H1 (cell line): Measurements from ENCODE around the gene TNFAIP2. TPM values are rescaled to one million over a fixed set of nuclear protein-coding genes. Genes with fewer than 3 reads are reported as not detected.

Source experiments
- CHD1 ChIP-seq: IDR thresholded peaks from 2 replicates; pipeline ENCODE4 v1.6.1; 2012; ENCODE audit warnings: low read depth, low read length, improper control_type of control experiment
- polyA plus RNA-seq, 7 experiments: library from polyadenylated mRNA; depleted of rRNA in 3 of 7; stranded (reverse) in 5 of 7; unstranded in 2 of 7; fragments of >200 nt in 5 of 7; fragments of 200-250 nt in 2 of 7; gene quantifications; 1 replicate in 5 of 7; 2 replicates in 1 of 7; 4 replicates in 1 of 7; pipeline versions ENCODE4 v1.2.1 to v1.2.3, GENCODE V29; 2011 to 2013; ENCODE audit warnings: missing spikeins in 2 of 7, mixed read lengths in 2 of 7
- total RNA-seq: library from RNA; stranded (reverse); fragmentation: NEBNext Ultra II Directional; extraction: Animal tissue kit (Norgen Biotek cat#: 25700); gene quantifications from 2 replicates; pipeline ENCODE4 v1.2.1, GENCODE V29; 2021
- TF ChIP-seq, protein P1 (sequence below), 3 experiments: IDR thresholded peaks; 1 replicate in 2 of 3; 2 replicates in 1 of 3; pipeline versions ENCODE4 v1.5.1 to v1.6.1; 2011; ENCODE audit warnings: low read length in 3 of 3, mild to moderate bottlenecking in 3 of 3, inconsistent platforms in 2 of 3, low read depth in 1 of 3, moderate library complexity in 1 of 3; ENCODE audit not compliant: insufficient read depth in 1 of 3; ENCODE audit errors: control extremely low read depth in 1 of 3
- TF ChIP-seq, protein P2 (sequence below): IDR thresholded peaks from 2 replicates; pipeline ENCODE4 v1.6.1; 2012; ENCODE audit warnings: inconsistent platforms

TNFAIP2 gene
- total and polyA plus RNA-seq, 2 of the 8 experiments (the other 6 are each of a cell fraction or from before 2014, with no cell fraction given) = 28.3 to 34.5 TPM

GRCh38 chr14:103142721-103143302 lies 19.6 kb downstream of the TNFAIP2 start (continued):
- TF ChIP-seq, protein P1, sequence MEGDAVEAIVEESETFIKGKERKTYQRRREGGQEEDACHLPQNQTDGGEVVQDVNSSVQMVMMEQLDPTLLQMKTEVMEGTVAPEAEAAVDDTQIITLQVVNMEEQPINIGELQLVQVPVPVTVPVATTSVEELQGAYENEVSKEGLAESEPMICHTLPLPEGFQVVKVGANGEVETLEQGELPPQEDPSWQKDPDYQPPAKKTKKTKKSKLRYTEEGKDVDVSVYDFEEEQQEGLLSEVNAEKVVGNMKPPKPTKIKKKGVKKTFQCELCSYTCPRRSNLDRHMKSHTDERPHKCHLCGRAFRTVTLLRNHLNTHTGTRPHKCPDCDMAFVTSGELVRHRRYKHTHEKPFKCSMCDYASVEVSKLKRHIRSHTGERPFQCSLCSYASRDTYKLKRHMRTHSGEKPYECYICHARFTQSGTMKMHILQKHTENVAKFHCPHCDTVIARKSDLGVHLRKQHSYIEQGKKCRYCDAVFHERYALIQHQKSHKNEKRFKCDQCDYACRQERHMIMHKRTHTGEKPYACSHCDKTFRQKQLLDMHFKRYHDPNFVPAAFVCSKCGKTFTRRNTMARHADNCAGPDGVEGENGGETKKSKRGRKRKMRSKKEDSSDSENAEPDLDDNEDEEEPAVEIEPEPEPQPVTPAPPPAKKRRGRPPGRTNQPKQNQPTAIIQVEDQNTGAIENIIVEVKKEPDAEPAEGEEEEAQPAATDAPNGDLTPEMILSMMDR (IDR thresholded peaks at IDR 0.05; ENCODE audit: control extremely low read depth in 1 of 3, insufficient read depth in 1 of 3, low read depth in 1 of 3, low read length in 3 of 3) = no peak
- no peak for TF ChIP-seq CHD1
- TF ChIP-seq, protein P2, sequence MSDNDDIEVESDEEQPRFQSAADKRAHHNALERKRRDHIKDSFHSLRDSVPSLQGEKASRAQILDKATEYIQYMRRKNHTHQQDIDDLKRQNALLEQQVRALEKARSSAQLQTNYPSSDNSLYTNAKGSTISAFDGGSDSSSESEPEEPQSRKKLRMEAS = no peak
